ENCODE measurements around the gene ATP5F1C.

Gene ATP5F1C

DNA sequence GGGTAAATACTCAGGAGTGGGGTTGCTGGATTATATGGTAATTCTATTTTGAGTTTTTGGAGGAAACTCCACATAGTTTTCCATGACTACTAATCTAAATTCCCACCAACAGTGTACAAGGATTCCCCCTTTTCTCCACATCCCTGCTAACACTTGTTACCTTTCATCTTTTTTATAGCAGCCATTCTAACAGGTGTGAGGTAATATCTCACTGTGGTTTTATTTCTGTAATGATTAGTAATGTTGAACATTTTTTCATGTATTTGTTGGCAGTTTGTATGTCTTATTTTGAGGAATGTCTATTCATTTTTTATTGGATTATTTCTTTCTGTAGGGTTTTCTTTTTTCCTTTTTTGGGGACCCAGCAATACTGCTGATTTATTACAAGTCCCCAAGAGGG is 45.2 kb downstream of the ATP5F1C start:
- Histone ChIP-seq H3K9ac (ENCODE audit: low read depth in 1 of 2, low read length in 2 of 2) (no peak overlapping the region), H3K27ac (ENCODE audit: low read depth, low read length) (no peak overlapping the region), H3K9me3 (ENCODE audit: control insufficient read depth in 1 of 2, low read length in 2 of 2) (no peaks in the 10 kb centered on the region), H3K36me3 (ENCODE audit: control insufficient read depth in 1 of 2, insufficient read depth in 2 of 2, low read length in 2 of 2) (no peaks in the 10 kb centered on the region), H3K4me3 (ENCODE audit: low read depth in 1 of 2, low read length in 2 of 2) (no peak overlapping the region), H3K27me3 (ENCODE audit: control insufficient read depth in 1 of 2, insufficient read depth in 2 of 2, low read length in 2 of 2) (no peaks in the 10 kb centered on the region), H3K4me1 (ENCODE audit: control insufficient read depth in 1 of 2, insufficient read depth in 2 of 2, low read length in 2 of 2) (no peaks in the 10 kb centered on the region)

DNA sequence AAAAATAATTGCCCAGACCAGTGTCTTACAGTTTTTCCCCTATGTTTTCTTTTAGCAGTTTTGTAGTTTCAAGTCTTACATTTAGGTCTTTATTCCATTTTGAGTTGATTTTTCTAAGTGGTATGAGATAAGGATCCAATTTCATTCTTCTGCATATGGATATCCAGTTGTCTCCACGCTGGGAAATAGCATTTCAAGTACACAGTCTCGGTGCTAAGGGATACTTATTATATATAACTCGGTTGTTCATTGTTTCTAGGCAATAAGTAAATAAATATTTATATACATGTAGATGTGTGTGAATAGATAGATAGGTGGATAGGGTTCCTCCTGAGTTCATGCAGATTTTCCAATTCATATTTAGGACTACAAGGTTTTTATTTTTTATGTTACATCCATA is 46.3 kb downstream of the ATP5F1C start:
- Histone ChIP-seq H3K36me3 (ENCODE audit: control insufficient read depth in 1 of 2, insufficient read depth in 2 of 2, low read length in 2 of 2) (no peaks in the 10 kb centered on the region), H3K9ac (ENCODE audit: low read depth in 1 of 2, low read length in 2 of 2) (no peak overlapping the region)

DNA sequence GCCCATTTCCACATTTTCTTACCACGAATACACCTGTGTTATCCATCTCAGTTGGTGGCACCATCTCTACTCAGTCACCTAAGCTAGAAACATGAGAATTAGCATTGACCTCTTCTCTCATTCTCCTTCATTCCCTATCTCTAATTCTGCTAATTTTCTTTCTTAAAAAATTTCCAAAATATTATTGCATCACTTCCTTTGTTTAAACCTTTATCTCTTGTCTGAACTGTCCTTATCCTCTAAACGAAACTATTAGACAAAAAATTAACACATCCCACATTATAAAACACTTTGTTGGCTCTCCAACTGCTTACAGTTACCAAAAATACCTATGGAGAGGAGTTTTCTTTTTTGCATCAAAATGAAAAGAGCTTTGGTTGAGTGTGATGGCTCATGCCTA is 48.6 kb downstream of the ATP5F1C start:
- H3K9ac ChIP-seq (ENCODE audit: low read depth in 1 of 2, low read length in 2 of 2) = no peak overlapping the region
- no peak overlapping the region for H3K4me3 ChIP-seq (ENCODE audit: low read depth in 1 of 2, low read length in 2 of 2)
- no peaks in the 10 kb centered on the region for H3K27me3 ChIP-seq (ENCODE audit: control insufficient read depth in 1 of 2, insufficient read depth in 2 of 2, low read length in 2 of 2)
- H3K4me1 ChIP-seq (ENCODE audit: control insufficient read depth in 1 of 2, insufficient read depth in 2 of 2, low read length in 2 of 2) = no peaks in the 10 kb centered on the region
- H3K36me3 ChIP-seq (ENCODE audit: control insufficient read depth in 1 of 2, insufficient read depth in 2 of 2, low read length in 2 of 2) = no peaks in the 10 kb centered on the region
- H3K9me3 ChIP-seq (ENCODE audit: control insufficient read depth in 1 of 2, low read length in 2 of 2) = no peaks in the 10 kb centered on the region
- H3K27ac ChIP-seq (ENCODE audit: low read depth, low read length) = no peak overlapping the region

More for the DNA sequence above, 46.3 kb downstream of the ATP5F1C start:
- Histone ChIP-seq H3K27ac (ENCODE audit: low read depth, low read length) (no peak overlapping the region), H3K9me3 (ENCODE audit: control insufficient read depth in 1 of 2, low read length in 2 of 2) (no peaks in the 10 kb centered on the region), H3K4me3 (ENCODE audit: low read depth in 1 of 2, low read length in 2 of 2) (no peak overlapping the region), H3K4me1 (ENCODE audit: control insufficient read depth in 1 of 2, insufficient read depth in 2 of 2, low read length in 2 of 2) (no peaks in the 10 kb centered on the region), H3K27me3 (ENCODE audit: control insufficient read depth in 1 of 2, insufficient read depth in 2 of 2, low read length in 2 of 2) (no peaks in the 10 kb centered on the region)

DNA sequence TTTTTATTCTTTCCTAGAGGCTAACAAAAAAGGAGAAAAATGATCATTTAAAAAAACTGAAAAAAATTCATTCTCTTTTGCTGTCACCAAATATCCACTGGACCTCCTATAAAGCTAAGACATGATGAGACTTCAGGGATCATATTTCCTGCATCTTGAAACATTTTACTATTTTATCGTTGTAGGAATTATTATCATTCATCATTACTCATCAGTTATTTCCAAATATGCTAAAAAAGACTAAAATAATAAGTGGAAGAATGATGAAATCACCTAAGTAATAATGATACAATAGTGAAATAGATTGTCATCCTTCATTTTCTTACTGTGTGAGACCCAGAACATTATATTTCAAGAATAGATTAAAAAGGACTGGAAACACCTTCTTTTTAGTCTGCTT is 58.6 kb downstream of the ATP5F1C start:
- Histone ChIP-seq H3K27me3 (ENCODE audit: control insufficient read depth in 1 of 2, insufficient read depth in 2 of 2, low read length in 2 of 2) (no peaks in the 10 kb centered on the region), H3K9ac (ENCODE audit: low read depth in 1 of 2, low read length in 2 of 2) (no peak overlapping the region), H3K27ac (ENCODE audit: low read depth, low read length) (no peak overlapping the region), H3K4me1 (ENCODE audit: control insufficient read depth in 1 of 2, insufficient read depth in 2 of 2, low read length in 2 of 2) (no peaks in the 10 kb centered on the region), H3K9me3 (ENCODE audit: control insufficient read depth in 1 of 2, low read length in 2 of 2) (no peaks in the 10 kb centered on the region), H3K4me3 (ENCODE audit: low read depth in 1 of 2, low read length in 2 of 2) (no peak overlapping the region), H3K36me3 (ENCODE audit: control insufficient read depth in 1 of 2, insufficient read depth in 2 of 2, low read length in 2 of 2) (no peaks in the 10 kb centered on the region)

DNA sequence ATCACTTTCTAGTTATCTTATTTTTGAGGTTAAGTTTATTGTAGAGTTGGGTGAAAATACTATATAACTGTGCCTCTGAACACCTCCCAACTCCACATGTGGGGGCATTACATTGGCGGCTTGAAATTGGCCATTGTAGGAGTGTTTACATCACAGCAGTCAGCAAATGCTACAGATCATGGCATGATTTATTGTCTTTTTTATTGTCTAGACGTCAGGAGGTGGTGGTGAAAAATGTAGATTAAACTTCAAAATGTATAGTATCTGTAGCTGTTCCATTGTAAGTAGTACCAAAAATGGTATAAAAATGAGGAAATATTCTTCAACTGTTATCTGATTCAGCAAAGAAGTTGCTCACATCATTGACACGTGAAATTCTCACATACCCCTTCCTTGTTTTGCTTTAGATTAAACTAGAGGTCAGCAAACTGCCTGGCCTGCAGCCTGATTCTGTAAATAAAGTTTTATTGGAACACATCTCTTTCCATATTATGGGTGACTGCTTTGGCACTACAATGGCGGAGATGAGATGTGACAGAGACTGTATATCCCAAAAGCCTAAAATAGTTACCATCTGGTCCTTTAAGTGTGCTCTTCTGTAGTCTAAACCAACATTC is 65.4 kb downstream of the ATP5F1C start:
- H3K4me1 ChIP-seq (ENCODE audit: control insufficient read depth in 1 of 2, insufficient read depth in 2 of 2, low read length in 2 of 2) = peaks cover 0 to 14% of the 10 kb centered on the region in 2 donors
- no peaks in the 10 kb centered on the region for H3K36me3 ChIP-seq (ENCODE audit: control insufficient read depth in 1 of 2, insufficient read depth in 2 of 2, low read length in 2 of 2)
- H3K9ac ChIP-seq (ENCODE audit: low read depth in 1 of 2, low read length in 2 of 2) = no peak overlapping the region
- no peaks in the 10 kb centered on the region for H3K9me3 ChIP-seq (ENCODE audit: control insufficient read depth in 1 of 2, low read length in 2 of 2)
- H3K4me3 ChIP-seq (ENCODE audit: low read depth in 1 of 2, low read length in 2 of 2) = no peak overlapping the region
- H3K27me3 ChIP-seq (ENCODE audit: control insufficient read depth in 1 of 2, insufficient read depth in 2 of 2, low read length in 2 of 2) = no peaks in the 10 kb centered on the region
- H3K27ac ChIP-seq (ENCODE audit: low read depth, low read length) = no peak overlapping the region

DNA sequence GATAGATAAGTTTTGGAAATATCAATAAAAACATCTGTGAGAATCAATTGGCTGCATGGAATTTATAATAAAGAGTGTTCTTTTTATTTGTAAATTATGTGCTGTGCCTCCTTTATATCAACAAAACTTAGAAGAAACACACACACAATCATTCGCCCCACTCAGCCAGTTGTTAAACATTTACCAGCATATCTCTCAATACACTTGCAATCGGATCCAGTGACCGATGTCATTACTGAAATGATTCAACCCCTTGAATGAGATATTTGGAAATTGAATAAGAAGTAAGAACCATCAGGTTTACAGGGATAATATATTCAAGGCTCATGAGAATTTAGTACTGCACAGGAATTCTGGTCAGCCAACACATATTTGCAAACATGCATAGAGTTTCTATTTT is 65.9 kb downstream of the ATP5F1C start:
- no peak overlapping the region for H3K27ac ChIP-seq (ENCODE audit: low read depth, low read length)
- peaks cover 0 to 14% of the 10 kb centered on the region in 2 donors for H3K4me1 ChIP-seq (ENCODE audit: control insufficient read depth in 1 of 2, insufficient read depth in 2 of 2, low read length in 2 of 2)
- no peaks in the 10 kb centered on the region for H3K9me3 ChIP-seq (ENCODE audit: control insufficient read depth in 1 of 2, low read length in 2 of 2)
- no peak overlapping the region for H3K9ac ChIP-seq (ENCODE audit: low read depth in 1 of 2, low read length in 2 of 2)
- H3K36me3 ChIP-seq (ENCODE audit: control insufficient read depth in 1 of 2, insufficient read depth in 2 of 2, low read length in 2 of 2) = no peaks in the 10 kb centered on the region
- H3K4me3 ChIP-seq (ENCODE audit: low read depth in 1 of 2, low read length in 2 of 2) = no peak overlapping the region
- no peaks in the 10 kb centered on the region for H3K27me3 ChIP-seq (ENCODE audit: control insufficient read depth in 1 of 2, insufficient read depth in 2 of 2, low read length in 2 of 2)

DNA sequence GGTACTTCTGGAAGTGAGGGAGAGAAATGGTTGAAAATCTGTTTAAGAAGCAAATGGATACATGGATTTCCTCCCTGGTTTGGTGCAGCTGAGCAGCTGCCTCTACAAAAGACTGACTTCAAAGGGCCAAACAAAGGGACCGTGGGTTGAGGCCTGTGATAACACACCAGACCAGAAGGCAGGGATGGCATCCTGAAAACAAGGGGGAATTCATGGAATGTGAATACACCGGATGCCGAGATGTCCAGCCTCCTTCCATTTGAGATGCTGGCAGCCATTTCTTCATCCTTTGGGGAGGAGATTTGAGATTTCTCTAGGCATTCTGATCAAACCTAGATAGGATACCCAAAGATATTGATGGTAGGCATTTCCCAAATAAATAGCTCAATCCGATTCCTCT is 67.2 kb downstream of the ATP5F1C start:
- no peak overlapping the region for H3K4me3 ChIP-seq (ENCODE audit: low read depth in 1 of 2, low read length in 2 of 2)
- H3K36me3 ChIP-seq (ENCODE audit: control insufficient read depth in 1 of 2, insufficient read depth in 2 of 2, low read length in 2 of 2) = no peaks in the 10 kb centered on the region
- H3K4me1 ChIP-seq (ENCODE audit: control insufficient read depth in 1 of 2, insufficient read depth in 2 of 2, low read length in 2 of 2) = peaks cover 0 to 14% of the 10 kb centered on the region in 2 donors
- no peak overlapping the region for H3K9ac ChIP-seq (ENCODE audit: low read depth in 1 of 2, low read length in 2 of 2)
- no peaks in the 10 kb centered on the region for H3K9me3 ChIP-seq (ENCODE audit: control insufficient read depth in 1 of 2, low read length in 2 of 2)
- H3K27me3 ChIP-seq (ENCODE audit: control insufficient read depth in 1 of 2, insufficient read depth in 2 of 2, low read length in 2 of 2) = no peaks in the 10 kb centered on the region
- no peak overlapping the region for H3K27ac ChIP-seq (ENCODE audit: low read depth, low read length)

DNA sequence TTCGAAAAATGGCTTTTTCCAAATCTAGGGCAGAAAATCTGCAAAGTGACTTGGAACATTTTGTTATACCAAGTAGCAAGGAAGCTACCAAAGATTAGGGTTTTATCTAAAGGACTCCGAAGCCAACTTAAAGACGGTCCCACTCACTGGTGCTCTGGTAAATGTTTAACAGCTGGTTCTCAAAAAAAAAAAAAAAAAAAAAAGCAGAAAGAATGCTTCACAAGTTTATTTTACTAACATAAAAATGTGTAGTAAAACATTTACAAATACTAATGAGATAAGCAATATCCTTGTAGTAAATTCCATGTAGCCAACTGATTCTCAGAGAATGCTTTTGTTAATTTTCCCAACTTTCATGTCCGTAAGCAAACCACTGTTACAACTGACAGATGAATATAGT is 68.7 kb downstream of the ATP5F1C start:
- no peak overlapping the region for H3K27ac ChIP-seq (ENCODE audit: low read depth, low read length)
- H3K9me3 ChIP-seq (ENCODE audit: control insufficient read depth in 1 of 2, low read length in 2 of 2) = peaks cover 5 to 6% of the 10 kb centered on the region in 2 donors
- no peaks in the 10 kb centered on the region for H3K27me3 ChIP-seq (ENCODE audit: control insufficient read depth in 1 of 2, insufficient read depth in 2 of 2, low read length in 2 of 2)
- H3K4me3 ChIP-seq (ENCODE audit: low read depth in 1 of 2, low read length in 2 of 2) = no peak overlapping the region
- H3K4me1 ChIP-seq (ENCODE audit: control insufficient read depth in 1 of 2, insufficient read depth in 2 of 2, low read length in 2 of 2) = peaks cover 0 to 14% of the 10 kb centered on the region in 2 donors
- H3K36me3 ChIP-seq (ENCODE audit: control insufficient read depth in 1 of 2, insufficient read depth in 2 of 2, low read length in 2 of 2) = no peaks in the 10 kb centered on the region
- H3K9ac ChIP-seq (ENCODE audit: low read depth in 1 of 2, low read length in 2 of 2) = no peak overlapping the region

DNA sequence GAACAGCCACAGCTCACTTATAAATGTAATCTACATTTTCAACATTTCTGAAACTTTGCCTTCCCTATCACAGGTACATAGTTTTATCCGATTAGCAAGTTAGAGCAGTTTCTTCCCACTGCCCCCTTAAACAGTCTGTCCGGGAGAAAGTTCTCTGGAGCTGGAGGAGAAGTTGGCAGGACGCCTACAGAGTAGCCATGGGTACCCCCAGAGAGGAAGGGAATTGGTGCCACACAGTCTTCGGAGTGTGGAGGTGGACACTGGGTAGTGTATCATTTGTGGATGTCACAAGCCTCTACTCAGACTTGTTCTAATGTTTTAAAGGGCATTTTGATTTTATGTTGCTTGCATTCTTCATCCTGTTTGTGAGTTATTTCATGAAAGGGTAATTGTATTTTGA is 69.3 kb downstream of the ATP5F1C start:
- H3K9me3 ChIP-seq (ENCODE audit: control insufficient read depth in 1 of 2, low read length in 2 of 2) = peaks cover 8 to 12% of the 10 kb centered on the region in 2 donors
- no peak overlapping the region for H3K4me3 ChIP-seq (ENCODE audit: low read depth in 1 of 2, low read length in 2 of 2)
- no peaks in the 10 kb centered on the region for H3K36me3 ChIP-seq (ENCODE audit: control insufficient read depth in 1 of 2, insufficient read depth in 2 of 2, low read length in 2 of 2)
- no peak overlapping the region for H3K27ac ChIP-seq (ENCODE audit: low read depth, low read length)
- no peak overlapping the region for H3K9ac ChIP-seq (ENCODE audit: low read depth in 1 of 2, low read length in 2 of 2)
- peaks cover 0 to 14% of the 10 kb centered on the region in 2 donors for H3K4me1 ChIP-seq (ENCODE audit: control insufficient read depth in 1 of 2, insufficient read depth in 2 of 2, low read length in 2 of 2)
- H3K27me3 ChIP-seq (ENCODE audit: control insufficient read depth in 1 of 2, insufficient read depth in 2 of 2, low read length in 2 of 2) = no peaks in the 10 kb centered on the region
